Bronchial epithelial cell (primary cell): ENCODE data around the gene UNC79. TPM values are rescaled to one million over a fixed set of nuclear protein-coding genes. Genes with fewer than 3 reads are reported as not detected.

Source experiments
- DNase-seq: peaks from one replicate; pipeline ENCODE4 v3.0.0-alpha.2; 2010; ENCODE audit warnings: low read depth
- FAIRE-seq: peaks from 2 replicates; lab custom pipeline; 2011; peaks lifted over from hg19 to GRCh38; lab: Jason Lieb, UNC
- H3K27me3 ChIP-seq: 2 replicates; pipeline ENCODE4 v1.5.1; 2011; ENCODE audit warnings: low read length; ENCODE audit not compliant: control insufficient read depth, insufficient read depth
- H3K36me3 ChIP-seq: 2 replicates; pipeline ENCODE4 v1.5.1; 2011; ENCODE audit warnings: low read length; ENCODE audit not compliant: control insufficient read depth, insufficient read depth
- H3K4me3 ChIP-seq: 2 replicates; pipeline ENCODE4 v1.5.1; 2011; ENCODE audit warnings: mild to moderate bottlenecking, low read depth, low read length, control low read depth
- CTCF ChIP-seq: IDR thresholded peaks from 2 replicates; pipeline ENCODE4 v1.5.1; 2011; ENCODE audit warnings: mild to moderate bottlenecking, moderate library complexity, low read length, control low read depth, inconsistent platforms; ENCODE audit not compliant: insufficient read depth, severe bottlenecking
- total RNA-seq: library from RNA; depleted of rRNA; stranded (reverse); fragments of >200 nt; gene quantifications from 2 replicates; pipeline ENCODE4 v1.2.1, GENCODE V29; 2014

Gene UNC79
- total RNA-seq, 1 donor from 2014 or later, result under 0.01 TPM

DNA sequence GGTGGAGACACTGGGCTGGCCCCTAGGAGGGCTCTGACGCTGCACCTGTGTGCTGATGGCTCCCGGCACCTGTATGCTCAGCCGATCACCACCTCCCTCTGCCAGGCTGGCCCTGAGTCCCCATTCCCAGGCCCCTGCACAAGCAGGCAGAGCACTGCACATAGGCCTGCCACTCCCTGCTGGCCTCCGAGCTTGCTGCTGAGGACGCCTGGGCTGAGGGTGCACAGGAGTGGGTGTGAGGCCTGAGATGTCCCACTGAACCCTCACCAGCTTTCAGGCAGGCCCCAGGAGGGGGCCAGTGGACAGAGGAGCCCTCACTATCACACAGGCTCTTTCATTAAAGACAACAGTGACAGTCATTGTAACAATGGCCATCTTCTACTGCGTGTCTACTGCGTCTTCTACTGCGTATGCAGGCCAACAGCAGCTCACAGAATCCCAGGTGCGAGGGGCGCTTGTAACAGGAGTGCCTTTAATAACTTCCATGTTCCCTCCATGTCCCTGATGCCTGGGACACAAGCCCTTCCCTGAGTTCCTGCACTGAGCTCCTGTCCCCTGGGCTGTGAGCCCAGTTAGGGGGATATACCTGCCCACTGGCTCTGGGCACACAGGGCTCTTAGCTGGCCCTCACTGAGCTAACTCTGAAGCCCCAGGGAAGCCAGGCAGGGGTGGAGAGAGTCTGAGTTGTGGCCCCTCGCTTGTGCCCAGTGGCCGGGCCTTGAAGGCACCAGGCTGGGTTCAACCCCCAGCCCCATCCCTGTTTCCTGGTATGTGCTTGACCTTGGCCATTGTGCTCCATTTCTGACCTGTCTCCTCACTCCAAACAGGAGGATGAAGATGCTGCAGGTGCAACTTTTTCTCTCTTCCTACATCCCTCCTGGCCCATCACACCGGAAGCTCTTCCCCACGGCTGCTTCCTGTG lies 286.3 kb downstream of the UNC79 start:
- Histone ChIP-seq H3K27me3 (no peaks in the 10 kb centered on the region), H3K4me3 (no peak overlapping the region), H3K36me3 (no peaks in the 10 kb centered on the region)
- TF ChIP-seq CTCF, result no peak
- no peak for DNase-seq
- no peak for FAIRE-seq

GRCh38 chr14:93717668-93718320 lies 287.1 kb downstream of the UNC79 start:
- no peak for TF ChIP-seq CTCF
- H3K36me3 ChIP-seq, result no peaks in the 10 kb centered on the region
- FAIRE-seq (no peak), DNase-seq (no peak)
- H3K4me3 ChIP-seq, result no peak overlapping the region
- H3K27me3 ChIP-seq, result no peaks in the 10 kb centered on the region

- no peak overlapping the region for H3K4me3 ChIP-seq
- H3K27me3 ChIP-seq, result no peaks in the 10 kb centered on the region
- no peak for FAIRE-seq
- TF ChIP-seq CTCF, result no peak
- no peaks in the 10 kb centered on the region for H3K36me3 ChIP-seq
- DNase-seq, result no peak
Observed at GRCh38 chr14:93719256-93719655, 288.5 kb downstream of the UNC79 start.

- FAIRE-seq, result no peak
- Histone ChIP-seq H3K27me3 (no peaks in the 10 kb centered on the region), H3K4me3 (no peak overlapping the region), H3K36me3 (no peaks in the 10 kb centered on the region)
- no peak for DNase-seq
- no peak for TF ChIP-seq CTCF
Observed at GRCh38 chr14:93720076-93720815, 289.5 kb downstream of the UNC79 start.

GRCh38 chr14:93720981-93721483 lies 290.3 kb downstream of the UNC79 start:
- H3K4me3 ChIP-seq, result no peak overlapping the region
- no peak for FAIRE-seq
- no peaks in the 10 kb centered on the region for H3K36me3 ChIP-seq
- DNase-seq, result no peak
- no peaks in the 10 kb centered on the region for H3K27me3 ChIP-seq
- no peak for TF ChIP-seq CTCF
